H1 (cell line): ENCODE data around the gene AAK1. TPM values are rescaled to one million over a fixed set of nuclear protein-coding genes. Genes with fewer than 3 reads are reported as not detected.

Experiments used
- BRCA1 ChIP-seq: IDR thresholded peaks from 2 replicates; pipeline ENCODE4 v1.6.1; 2012; ENCODE audit warnings: low read depth, low read length, improper control_type of control experiment
- CHD7 ChIP-seq: fragments of 300-600 bp; sonication (generic); IDR thresholded peaks from 2 replicates; pipeline ENCODE4 v1.7.1; 2012; ENCODE audit warnings: low read length, moderate library complexity, mild to moderate bottlenecking, inconsistent platforms; ENCODE audit not compliant: insufficient replicate concordance
- SP2 ChIP-seq: IDR thresholded peaks from 2 replicates; pipeline ENCODE4 v1.6.1; 2012; ENCODE audit warnings: mild to moderate bottlenecking, low read length, inconsistent platforms
- polyA plus RNA-seq, 7 experiments: library from polyadenylated mRNA; depleted of rRNA in 3 of 7; stranded (reverse) in 5 of 7; unstranded in 2 of 7; fragments of >200 nt in 5 of 7; fragments of 200-250 nt in 2 of 7; gene quantifications; 1 replicate in 5 of 7; 2 replicates in 1 of 7; 4 replicates in 1 of 7; pipeline versions ENCODE4 v1.2.1 to v1.2.3, GENCODE V29; 2011 to 2013; ENCODE audit warnings: missing spikeins in 2 of 7, mixed read lengths in 2 of 7
- total RNA-seq: library from RNA; stranded (reverse); fragmentation: NEBNext Ultra II Directional; extraction: Animal tissue kit (Norgen Biotek cat#: 25700); gene quantifications from 2 replicates; pipeline ENCODE4 v1.2.1, GENCODE V29; 2021

Gene AAK1
- total and polyA plus RNA-seq, 2 of the 8 experiments (the other 6 are each of a cell fraction or from before 2014, with no cell fraction given): 10.0 to 40.5 TPM

- no peak for TF ChIP-seq CHD7
- TF ChIP-seq BRCA1: no peak
- TF ChIP-seq SP2: no peak
Observed at GRCh38 chr2:69531186-69531585, 112.4 kb downstream of the AAK1 start (continued).
